SK-N-SH treated with all-trans-retinoic acid at 6 μM for 48 hours (cell line): Measurements from ENCODE around the gene POLR2H.

Source experiments
- ATAC-seq: fragments of 200-7000 bp; cut with Tn5 transposase; 3 replicates; pipeline ENCODE4 v1.9.1; 2020; ENCODE audit warnings: mild to moderate bottlenecking, moderate library complexity
- ARNTL ChIP-seq: fragments of 450-650 bp; formaldehyde crosslinking; IDR thresholded peaks from 2 replicates; pipeline ENCODE4 v1.5.0; 2020; ENCODE audit warnings: low read depth, mild to moderate bottlenecking, moderate library complexity, borderline replicate concordance
- BACH2 ChIP-seq: fragments of 250-450 bp; sonication (Bioruptor Pico); IDR thresholded peaks from 2 replicates; pipeline ENCODE4 v1.9.0; 2021; ENCODE audit warnings: mild to moderate bottlenecking, borderline replicate concordance
- CSDC2 ChIP-seq: fragments of 250-450 bp; sonication (Bioruptor Pico); IDR thresholded peaks from 2 replicates; pipeline ENCODE4 v1.5.0; 2020; ENCODE audit warnings: mild to moderate bottlenecking, moderate library complexity
- ESRRG ChIP-seq: fragments of 250-450 bp; sonication (Bioruptor Pico); IDR thresholded peaks from 2 replicates; pipeline ENCODE4 v1.6.1; 2021; ENCODE audit warnings: mild to moderate bottlenecking
- GLIS3 ChIP-seq: fragments of 250-450 bp; sonication (Bioruptor Pico); IDR thresholded peaks from 2 replicates; pipeline ENCODE4 v1.5.0; 2020; ENCODE audit warnings: mild to moderate bottlenecking, moderate library complexity
- ISL1 ChIP-seq: fragments of 250-450 bp; sonication (Bioruptor Pico); IDR thresholded peaks from 2 replicates; pipeline ENCODE4 v2.1.2; 2022; ENCODE audit warnings: mild to moderate bottlenecking, moderate library complexity
- RARB ChIP-seq: fragments of 250-450 bp; sonication (Bioruptor Pico); IDR thresholded peaks from 2 replicates; pipeline ENCODE4 v1.8.0; 2021; ENCODE audit warnings: mild to moderate bottlenecking, moderate library complexity
- SNAI2 ChIP-seq: fragments of 250-450 bp; sonication (Bioruptor Pico); IDR thresholded peaks from 2 replicates; pipeline ENCODE4 v1.5.0; 2020; ENCODE audit warnings: mild to moderate bottlenecking, moderate library complexity
- TCF4 ChIP-seq: fragments of 250-450 bp; sonication (Bioruptor Pico); IDR thresholded peaks from 2 replicates; pipeline ENCODE4 v1.8.0; 2021; ENCODE audit warnings: mild to moderate bottlenecking, moderate library complexity, borderline replicate concordance
- ZC3H10 ChIP-seq: fragments of 250-450 bp; sonication (Bioruptor Pico); IDR thresholded peaks from 2 replicates; pipeline ENCODE4 v1.5.1; 2021; ENCODE audit warnings: mild to moderate bottlenecking, moderate library complexity
- ZFP3 ChIP-seq: fragments of 250-450 bp; sonication (Bioruptor Pico); IDR thresholded peaks from 2 replicates; pipeline ENCODE4 v1.5.0; 2020; ENCODE audit warnings: mild to moderate bottlenecking, moderate library complexity
- ZFP30 ChIP-seq: fragments of 450-650 bp; formaldehyde crosslinking; IDR thresholded peaks from 2 replicates; pipeline ENCODE4 v1.5.0; 2022; ENCODE audit warnings: mild to moderate bottlenecking, moderate library complexity
- ZNF565 ChIP-seq: fragments of 450-650 bp; formaldehyde crosslinking; conservative IDR thresholded peaks from 2 replicates; pipeline ENCODE4 v1.5.0; 2020; ENCODE audit warnings: low read depth, mild to moderate bottlenecking, moderate library complexity
- ZNF70 ChIP-seq: fragments of 450-650 bp; formaldehyde crosslinking; IDR thresholded peaks from 2 replicates; pipeline ENCODE4 v1.5.0; 2020; ENCODE audit warnings: mild to moderate bottlenecking, moderate library complexity
- ZNF8 ChIP-seq: fragments of 450-650 bp; formaldehyde crosslinking; IDR thresholded peaks from 2 replicates; pipeline ENCODE4 v1.5.0; 2020; ENCODE audit warnings: mild to moderate bottlenecking, moderate library complexity
- TF ChIP-seq, protein P1 (sequence below): fragments of 250-450 bp; sonication (Bioruptor Pico); IDR thresholded peaks from 2 replicates; pipeline ENCODE4 v1.5.1; 2020; ENCODE audit warnings: low read depth, mild to moderate bottlenecking, moderate library complexity
- TF ChIP-seq, protein P2 (sequence below): fragments of 250-450 bp; sonication (Bioruptor Pico); IDR thresholded peaks from 2 replicates; pipeline ENCODE4 v1.8.0; 2021; ENCODE audit warnings: low read depth, mild to moderate bottlenecking, moderate library complexity, borderline replicate concordance
- TF ChIP-seq, protein P3 (sequence below): fragments of 250-450 bp; sonication (Bioruptor Pico); IDR thresholded peaks from 2 replicates; pipeline ENCODE4 v1.5.0; 2020; ENCODE audit warnings: mild to moderate bottlenecking, moderate library complexity
- TF ChIP-seq, protein P4 (sequence below): fragments of 250-450 bp; sonication (Bioruptor Pico); IDR thresholded peaks from 2 replicates; pipeline ENCODE4 v1.5.1; 2021; ENCODE audit warnings: mild to moderate bottlenecking, moderate library complexity
- TF ChIP-seq, protein P5 (sequence below): fragments of 250-450 bp; sonication (Bioruptor Pico); IDR thresholded peaks from 2 replicates; pipeline ENCODE4 v1.8.0; 2020; ENCODE audit warnings: mild to moderate bottlenecking, moderate library complexity, borderline replicate concordance

Gene POLR2H

DNA sequence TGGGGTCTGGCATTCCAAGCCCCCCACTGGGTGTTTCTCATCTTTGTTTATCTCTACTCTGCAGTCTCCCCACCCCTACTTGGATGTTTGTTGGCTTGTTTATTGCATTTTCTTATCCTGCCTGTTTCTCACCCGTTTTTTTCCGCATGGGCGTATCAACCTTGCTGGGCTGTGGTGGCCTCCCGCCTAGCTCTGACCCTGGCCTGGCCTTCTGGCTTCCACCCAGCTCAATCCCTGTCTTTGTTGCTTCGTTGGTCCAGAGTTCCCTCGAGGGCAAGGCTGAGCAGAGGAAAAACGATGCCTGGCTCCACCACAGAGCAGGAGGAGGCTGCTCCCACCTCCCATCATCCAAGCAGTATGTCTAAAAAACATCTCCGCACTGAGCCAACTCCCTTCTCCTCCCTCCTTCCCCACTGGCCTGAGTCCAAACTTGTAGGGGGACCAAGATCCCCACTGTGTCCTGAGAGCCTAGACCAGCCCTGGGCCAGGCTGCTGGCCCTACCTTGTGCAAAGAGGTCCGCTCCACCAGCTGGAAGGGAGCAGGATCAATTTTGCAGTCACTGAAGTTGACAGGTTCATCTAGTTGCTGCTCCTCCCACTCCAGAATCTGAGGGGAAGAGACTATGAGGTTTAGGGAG is 9.9 kb upstream of the POLR2H start:
- TF ChIP-seq CSDC2 (CRISPR knock-in tag) (no peak), ARNTL (CRISPR knock-in tag) (no peak), TCF4 (CRISPR knock-in tag) (no peak), ISL1 (no peak), ESRRG (CRISPR knock-in tag) (no peak), RARB (no peak), ZNF70 (no peak), ZC3H10 (CRISPR knock-in tag) (no peak)
- TF ChIP-seq, protein P1, sequence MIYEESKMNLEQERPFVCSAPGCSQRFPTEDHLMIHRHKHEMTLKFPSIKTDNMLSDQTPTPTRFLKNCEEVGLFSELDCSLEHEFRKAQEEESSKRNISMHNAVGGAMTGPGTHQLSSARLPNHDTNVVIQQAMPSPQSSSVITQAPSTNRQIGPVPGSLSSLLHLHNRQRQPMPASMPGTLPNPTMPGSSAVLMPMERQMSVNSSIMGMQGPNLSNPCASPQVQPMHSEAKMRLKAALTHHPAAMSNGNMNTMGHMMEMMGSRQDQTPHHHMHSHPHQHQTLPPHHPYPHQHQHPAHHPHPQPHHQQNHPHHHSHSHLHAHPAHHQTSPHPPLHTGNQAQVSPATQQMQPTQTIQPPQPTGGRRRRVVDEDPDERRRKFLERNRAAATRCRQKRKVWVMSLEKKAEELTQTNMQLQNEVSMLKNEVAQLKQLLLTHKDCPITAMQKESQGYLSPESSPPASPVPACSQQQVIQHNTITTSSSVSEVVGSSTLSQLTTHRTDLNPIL (CRISPR knock-in tag): no peak
- TF ChIP-seq, protein P2, sequence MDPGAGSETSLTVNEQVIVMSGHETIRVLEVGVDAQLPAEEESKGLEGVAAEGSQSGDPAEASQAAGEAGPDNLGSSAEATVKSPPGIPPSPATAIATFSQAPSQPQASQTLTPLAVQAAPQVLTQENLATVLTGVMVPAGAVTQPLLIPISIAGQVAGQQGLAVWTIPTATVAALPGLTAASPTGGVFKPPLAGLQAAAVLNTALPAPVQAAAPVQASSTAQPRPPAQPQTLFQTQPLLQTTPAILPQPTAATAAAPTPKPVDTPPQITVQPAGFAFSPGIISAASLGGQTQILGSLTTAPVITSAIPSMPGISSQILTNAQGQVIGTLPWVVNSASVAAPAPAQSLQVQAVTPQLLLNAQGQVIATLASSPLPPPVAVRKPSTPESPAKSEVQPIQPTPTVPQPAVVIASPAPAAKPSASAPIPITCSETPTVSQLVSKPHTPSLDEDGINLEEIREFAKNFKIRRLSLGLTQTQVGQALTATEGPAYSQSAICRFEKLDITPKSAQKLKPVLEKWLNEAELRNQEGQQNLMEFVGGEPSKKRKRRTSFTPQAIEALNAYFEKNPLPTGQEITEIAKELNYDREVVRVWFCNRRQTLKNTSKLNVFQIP (CRISPR knock-in tag): no peak
- TF ChIP-seq, protein P3, sequence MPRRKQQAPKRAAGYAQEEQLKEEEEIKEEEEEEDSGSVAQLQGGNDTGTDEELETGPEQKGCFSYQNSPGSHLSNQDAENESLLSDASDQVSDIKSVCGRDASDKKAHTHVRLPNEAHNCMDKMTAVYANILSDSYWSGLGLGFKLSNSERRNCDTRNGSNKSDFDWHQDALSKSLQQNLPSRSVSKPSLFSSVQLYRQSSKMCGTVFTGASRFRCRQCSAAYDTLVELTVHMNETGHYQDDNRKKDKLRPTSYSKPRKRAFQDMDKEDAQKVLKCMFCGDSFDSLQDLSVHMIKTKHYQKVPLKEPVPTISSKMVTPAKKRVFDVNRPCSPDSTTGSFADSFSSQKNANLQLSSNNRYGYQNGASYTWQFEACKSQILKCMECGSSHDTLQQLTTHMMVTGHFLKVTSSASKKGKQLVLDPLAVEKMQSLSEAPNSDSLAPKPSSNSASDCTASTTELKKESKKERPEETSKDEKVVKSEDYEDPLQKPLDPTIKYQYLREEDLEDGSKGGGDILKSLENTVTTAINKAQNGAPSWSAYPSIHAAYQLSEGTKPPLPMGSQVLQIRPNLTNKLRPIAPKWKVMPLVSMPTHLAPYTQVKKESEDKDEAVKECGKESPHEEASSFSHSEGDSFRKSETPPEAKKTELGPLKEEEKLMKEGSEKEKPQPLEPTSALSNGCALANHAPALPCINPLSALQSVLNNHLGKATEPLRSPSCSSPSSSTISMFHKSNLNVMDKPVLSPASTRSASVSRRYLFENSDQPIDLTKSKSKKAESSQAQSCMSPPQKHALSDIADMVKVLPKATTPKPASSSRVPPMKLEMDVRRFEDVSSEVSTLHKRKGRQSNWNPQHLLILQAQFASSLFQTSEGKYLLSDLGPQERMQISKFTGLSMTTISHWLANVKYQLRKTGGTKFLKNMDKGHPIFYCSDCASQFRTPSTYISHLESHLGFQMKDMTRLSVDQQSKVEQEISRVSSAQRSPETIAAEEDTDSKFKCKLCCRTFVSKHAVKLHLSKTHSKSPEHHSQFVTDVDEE: no peak
- no peak for ATAC-seq

DNA sequence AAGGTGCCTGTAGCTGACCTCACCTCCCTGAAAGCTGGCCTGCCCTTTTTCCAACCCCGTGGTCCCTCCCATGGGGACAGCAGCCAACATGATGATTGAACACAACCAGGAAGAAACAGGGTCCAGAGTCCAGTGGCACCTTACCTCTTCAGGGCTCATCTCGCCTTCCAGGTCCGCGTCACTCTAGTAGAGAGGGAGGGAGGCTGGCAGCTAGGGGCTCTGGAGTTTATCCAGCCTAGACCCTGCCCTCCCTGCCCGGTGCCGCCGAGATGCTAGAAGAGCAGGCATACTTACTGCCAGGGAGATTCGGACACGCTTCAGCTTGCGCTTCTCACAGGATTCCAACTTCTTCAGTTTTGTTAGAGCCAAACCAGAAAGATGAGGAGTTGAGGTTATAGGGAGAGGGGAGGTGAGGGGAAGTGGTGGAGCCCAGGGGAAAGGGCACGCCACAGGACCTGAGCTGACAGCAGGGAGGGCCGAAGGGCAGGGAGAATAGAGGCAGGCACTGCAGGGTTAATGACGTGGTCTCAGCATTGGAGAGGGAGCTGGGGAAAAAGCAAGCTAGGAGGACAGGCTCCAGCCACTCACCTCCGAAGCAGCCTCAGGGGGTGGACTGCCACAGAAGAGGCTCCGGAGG is 9.2 kb upstream of the POLR2H start:
- TF ChIP-seq ZNF565 (CRISPR knock-in tag) (no peak), TCF4 (CRISPR knock-in tag) (no peak), ZC3H10 (CRISPR knock-in tag) (no peak), ARNTL (CRISPR knock-in tag) (no peak), ZFP3 (CRISPR knock-in tag) (no peak), BACH2 (CRISPR knock-in tag) (no peak), SNAI2 (no peak)
- TF ChIP-seq, protein P4, sequence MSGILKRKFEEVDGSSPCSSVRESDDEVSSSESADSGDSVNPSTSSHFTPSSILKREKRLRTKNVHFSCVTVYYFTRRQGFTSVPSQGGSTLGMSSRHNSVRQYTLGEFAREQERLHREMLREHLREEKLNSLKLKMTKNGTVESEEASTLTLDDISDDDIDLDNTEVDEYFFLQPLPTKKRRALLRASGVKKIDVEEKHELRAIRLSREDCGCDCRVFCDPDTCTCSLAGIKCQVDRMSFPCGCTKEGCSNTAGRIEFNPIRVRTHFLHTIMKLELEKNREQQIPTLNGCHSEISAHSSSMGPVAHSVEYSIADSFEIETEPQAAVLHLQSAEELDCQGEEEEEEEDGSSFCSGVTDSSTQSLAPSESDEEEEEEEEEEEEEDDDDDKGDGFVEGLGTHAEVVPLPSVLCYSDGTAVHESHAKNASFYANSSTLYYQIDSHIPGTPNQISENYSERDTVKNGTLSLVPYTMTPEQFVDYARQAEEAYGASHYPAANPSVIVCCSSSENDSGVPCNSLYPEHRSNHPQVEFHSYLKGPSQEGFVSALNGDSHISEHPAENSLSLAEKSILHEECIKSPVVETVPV (CRISPR knock-in tag): no peak
- TF ChIP-seq, protein P5, sequence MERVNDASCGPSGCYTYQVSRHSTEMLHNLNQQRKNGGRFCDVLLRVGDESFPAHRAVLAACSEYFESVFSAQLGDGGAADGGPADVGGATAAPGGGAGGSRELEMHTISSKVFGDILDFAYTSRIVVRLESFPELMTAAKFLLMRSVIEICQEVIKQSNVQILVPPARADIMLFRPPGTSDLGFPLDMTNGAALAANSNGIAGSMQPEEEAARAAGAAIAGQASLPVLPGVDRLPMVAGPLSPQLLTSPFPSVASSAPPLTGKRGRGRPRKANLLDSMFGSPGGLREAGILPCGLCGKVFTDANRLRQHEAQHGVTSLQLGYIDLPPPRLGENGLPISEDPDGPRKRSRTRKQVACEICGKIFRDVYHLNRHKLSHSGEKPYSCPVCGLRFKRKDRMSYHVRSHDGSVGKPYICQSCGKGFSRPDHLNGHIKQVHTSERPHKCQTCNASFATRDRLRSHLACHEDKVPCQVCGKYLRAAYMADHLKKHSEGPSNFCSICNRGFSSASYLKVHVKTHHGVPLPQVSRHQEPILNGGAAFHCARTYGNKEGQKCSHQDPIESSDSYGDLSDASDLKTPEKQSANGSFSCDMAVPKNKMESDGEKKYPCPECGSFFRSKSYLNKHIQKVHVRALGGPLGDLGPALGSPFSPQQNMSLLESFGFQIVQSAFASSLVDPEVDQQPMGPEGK: no peak
- no peak for ATAC-seq

DNA sequence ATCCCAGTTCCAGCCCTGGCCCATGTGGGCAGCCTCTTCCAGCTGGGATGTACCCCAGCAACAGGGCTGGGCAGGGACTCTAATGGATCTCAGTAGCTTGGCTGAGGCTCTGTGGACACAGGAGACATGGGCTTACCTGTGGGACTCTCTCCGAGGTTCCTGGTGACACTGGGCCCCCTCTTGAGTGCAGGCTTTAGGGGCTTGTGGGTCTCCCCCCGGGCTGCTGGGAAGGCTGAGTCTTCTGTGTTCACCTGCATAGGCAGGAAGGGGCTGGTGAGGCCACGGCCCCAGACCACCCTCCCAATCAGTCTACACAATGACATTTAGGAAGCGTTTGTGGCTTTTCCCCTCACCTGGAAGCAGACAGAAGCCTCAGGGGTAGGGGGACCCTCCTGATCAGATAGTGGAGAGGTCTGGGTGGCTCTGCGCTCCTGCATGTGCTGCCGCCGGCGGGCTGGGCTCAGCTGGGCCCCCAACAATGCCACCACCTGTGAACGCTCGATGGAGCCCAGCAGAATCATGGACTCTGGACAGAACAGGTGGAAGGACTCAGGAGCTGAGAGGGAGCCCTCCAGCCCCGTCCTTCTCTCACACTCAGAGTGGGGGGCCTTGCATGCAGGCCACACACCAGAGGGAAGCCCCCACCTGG is 8.5 kb upstream of the POLR2H start:
- ATAC-seq: no peak
- TF ChIP-seq ZNF565 (CRISPR knock-in tag): no peak
- TF ChIP-seq ARNTL (CRISPR knock-in tag): no peak
- TF ChIP-seq ZNF8 (CRISPR knock-in tag): no peak
- no peak for TF ChIP-seq GLIS3 (CRISPR knock-in tag)
- no peak for TF ChIP-seq BACH2 (CRISPR knock-in tag)
- TF ChIP-seq, protein P1 (CRISPR knock-in tag): no peak
- no peak for TF ChIP-seq CSDC2 (CRISPR knock-in tag)
- TF ChIP-seq SNAI2: no peak
- no peak for TF ChIP-seq TCF4 (CRISPR knock-in tag)
- TF ChIP-seq ZFP3 (CRISPR knock-in tag): no peak
- no peak for TF ChIP-seq ZFP30 (CRISPR knock-in tag)
- TF ChIP-seq, protein P2 (CRISPR knock-in tag): no peak
